Mesodermal cell (in vitro differentiated cells): Measurements from ENCODE around the gene LENG9.

Experiments
- H3K27ac ChIP-seq: 2 replicates; pipeline ENCODE4 v1.7.0; 2013; ENCODE audit warnings: mild to moderate bottlenecking, low read depth, low read length, moderate library complexity; ENCODE audit not compliant: severe bottlenecking
- H3K36me3 ChIP-seq: 2 replicates; pipeline ENCODE4 v1.7.1; 2013; ENCODE audit warnings: mild to moderate bottlenecking, low read length, moderate library complexity; ENCODE audit not compliant: control insufficient read depth, insufficient read depth
- H3K4me1 ChIP-seq: one replicate; pipeline ENCODE4 v1.7.1; 2013; ENCODE audit warnings: mild to moderate bottlenecking, low read length; ENCODE audit not compliant: insufficient read depth, control insufficient read depth, poor library complexity, severe bottlenecking
- H3K4me3 ChIP-seq: 2 replicates; pipeline ENCODE4 v1.7.0; 2013; ENCODE audit warnings: low read length, control low read depth, mild to moderate bottlenecking; ENCODE audit not compliant: insufficient read depth, poor library complexity, severe bottlenecking; ENCODE audit errors: extremely low read depth
- H3K9me3 ChIP-seq: 2 replicates; pipeline ENCODE4 v1.7.1; 2013; ENCODE audit warnings: mild to moderate bottlenecking, low read length, moderate library complexity; ENCODE audit not compliant: control insufficient read depth
- WGBS, 2 experiments: methylation state at CpG; one replicate each; pipeline ENCODE4 v1.1.5; 2013; ENCODE audit warnings: missing lambda C conversion rate in 2 of 2; ENCODE audit not compliant: insufficient coverage in 2 of 2; 5-methylcytosine and 5-hydroxymethylcytosine counted together

The LENG9 gene

DNA sequence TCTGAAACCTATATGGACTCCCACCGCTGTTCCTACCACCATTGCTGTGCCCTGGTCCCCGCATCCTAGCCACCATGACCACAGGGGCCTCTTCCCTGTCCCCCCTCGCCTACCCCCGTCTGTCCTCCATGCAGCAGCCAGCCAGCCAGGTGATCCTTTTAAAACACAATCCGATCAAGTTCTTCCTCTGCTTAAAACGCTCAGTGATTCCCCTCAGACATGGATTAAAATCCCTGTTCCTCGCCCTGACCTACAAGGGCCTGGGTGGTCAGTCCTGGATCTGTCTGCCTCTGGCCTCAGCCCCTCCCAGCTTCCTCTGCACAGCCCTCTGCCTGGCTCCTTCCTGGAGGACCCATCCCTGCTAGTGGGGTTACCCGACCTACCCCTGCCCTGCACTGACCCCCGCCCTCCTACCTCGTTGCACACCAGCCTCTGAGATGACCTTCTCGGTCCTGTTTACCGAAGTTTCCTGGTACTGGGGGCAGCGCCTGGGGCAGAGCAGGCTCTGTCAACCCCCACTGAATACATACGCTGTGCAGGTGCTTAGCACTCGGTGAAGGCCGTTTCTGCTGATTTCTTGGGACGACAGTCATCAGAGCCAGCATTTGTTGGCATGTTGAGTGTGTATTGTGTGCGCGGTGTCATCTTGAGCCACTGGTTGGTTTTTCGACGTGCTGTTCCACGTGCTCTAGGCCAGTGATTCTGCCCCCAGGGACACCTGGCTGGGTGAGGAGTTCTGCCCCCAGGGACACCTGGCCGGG lies 29.3 kb downstream of the LENG9 start:
- Histone ChIP-seq H3K4me1 (peaks cover 20% of the 10 kb centered on the region), H3K9me3 (no peaks in the 10 kb centered on the region), H3K4me3 (no peak overlapping the region), H3K27ac (peak overlapping the region; percentile 23), H3K36me3 (peaks cover 12% of the 10 kb centered on the region)
- WGBS, 2 experiments: 85 to 93% methylated on average over 19 of the region's 23 CpGs

DNA sequence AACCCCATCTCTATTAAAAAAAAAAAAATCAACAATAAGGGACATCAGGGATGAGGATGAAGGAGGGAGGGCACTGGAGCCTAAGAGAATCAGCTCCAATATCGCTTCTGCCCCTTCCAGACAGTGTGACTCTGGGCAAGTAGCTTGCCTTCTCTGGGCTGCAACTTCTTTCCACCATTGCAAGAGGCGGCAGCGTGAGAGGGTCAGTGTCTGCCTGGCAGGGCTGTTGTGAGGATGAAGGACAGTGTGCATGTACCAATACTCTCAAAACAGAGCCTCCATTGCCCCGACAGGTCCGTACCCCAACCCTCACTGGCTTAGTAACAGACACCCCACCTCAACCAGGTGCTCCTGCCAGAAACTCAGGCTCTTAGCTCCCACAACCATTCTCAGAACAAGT lies 29.9 kb downstream of the LENG9 start:
- 92 to 96% methylated on average over 3 of the region's 5 CpGs for WGBS, 2 experiments
- Histone ChIP-seq H3K36me3 (peaks cover 12% of the 10 kb centered on the region), H3K27ac (no peak overlapping the region), H3K4me3 (no peak overlapping the region), H3K9me3 (no peaks in the 10 kb centered on the region), H3K4me1 (peaks cover 22% of the 10 kb centered on the region)

DNA sequence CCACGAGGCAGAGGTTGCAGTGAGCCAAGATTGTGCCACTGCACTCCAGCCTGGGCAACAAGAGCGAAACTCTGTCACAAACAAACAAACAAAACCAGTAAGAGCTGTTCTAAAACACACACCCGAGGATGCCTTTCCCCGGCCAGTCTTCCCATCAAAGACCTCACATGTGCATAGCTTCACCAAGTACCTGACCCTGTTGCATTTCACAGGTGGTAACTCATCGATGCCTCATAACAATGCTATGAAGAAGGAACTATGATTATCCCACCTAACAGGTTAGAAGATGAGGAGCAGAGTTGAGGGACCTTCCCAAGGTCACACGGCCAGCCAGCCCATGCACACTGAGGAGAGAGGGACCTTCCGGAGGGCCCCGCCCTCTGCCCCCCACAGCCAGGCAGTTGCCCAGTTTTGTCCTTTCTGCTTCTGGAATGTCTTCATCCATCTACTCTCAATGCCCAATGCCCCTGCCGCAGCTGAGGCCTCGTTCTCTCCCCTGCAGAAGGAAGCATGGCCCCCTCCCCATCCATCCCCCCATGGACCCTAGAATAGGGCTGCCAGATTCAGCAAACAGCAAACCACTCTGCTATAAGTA lies 31.3 kb downstream of the LENG9 start:
- WGBS, 2 experiments: 75 to 77% methylated on average over 5 to 9 of the region's 10 CpGs
- Histone ChIP-seq H3K4me1 (peaks cover 22% of the 10 kb centered on the region), H3K9me3 (no peaks in the 10 kb centered on the region), H3K4me3 (no peak overlapping the region), H3K36me3 (peaks cover 4% of the 10 kb centered on the region), H3K27ac (no peak overlapping the region)

DNA sequence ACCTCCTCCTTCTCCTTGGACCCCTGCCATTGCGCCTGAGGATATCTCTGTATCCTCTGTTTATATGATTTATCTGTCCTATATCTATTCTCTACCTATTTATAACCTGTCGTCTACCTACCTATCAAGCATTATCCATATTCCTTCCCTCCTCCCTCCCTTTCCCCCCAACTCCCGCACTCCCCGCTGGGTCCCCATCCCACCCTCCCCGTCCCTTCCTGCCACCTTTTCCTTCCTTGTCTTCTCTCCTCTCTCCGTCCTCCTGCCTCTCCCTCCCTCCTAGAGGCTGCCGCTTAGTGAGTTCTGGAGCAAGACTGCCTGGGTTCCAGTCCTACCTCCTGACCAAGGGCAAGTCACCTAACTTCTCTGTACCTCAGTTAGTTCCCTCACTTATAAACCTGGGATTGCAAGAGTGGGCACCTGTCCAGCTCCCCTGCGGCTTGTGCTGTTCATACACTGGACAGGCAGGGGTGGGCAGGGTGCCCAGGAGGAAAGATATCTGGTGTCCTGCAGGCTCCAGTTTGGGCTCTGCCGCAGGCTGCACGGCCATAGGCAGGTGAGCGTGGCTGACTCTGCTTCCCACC lies 32.2 kb downstream of the LENG9 start:
- 84 to 100% methylated on average over 3 to 10 of the region's 11 CpGs for WGBS, 2 experiments
- Histone ChIP-seq H3K27ac (no peak overlapping the region), H3K36me3 (peaks cover 4% of the 10 kb centered on the region), H3K4me3 (no peak overlapping the region), H3K4me1 (peaks cover 17% of the 10 kb centered on the region), H3K9me3 (no peaks in the 10 kb centered on the region)

DNA sequence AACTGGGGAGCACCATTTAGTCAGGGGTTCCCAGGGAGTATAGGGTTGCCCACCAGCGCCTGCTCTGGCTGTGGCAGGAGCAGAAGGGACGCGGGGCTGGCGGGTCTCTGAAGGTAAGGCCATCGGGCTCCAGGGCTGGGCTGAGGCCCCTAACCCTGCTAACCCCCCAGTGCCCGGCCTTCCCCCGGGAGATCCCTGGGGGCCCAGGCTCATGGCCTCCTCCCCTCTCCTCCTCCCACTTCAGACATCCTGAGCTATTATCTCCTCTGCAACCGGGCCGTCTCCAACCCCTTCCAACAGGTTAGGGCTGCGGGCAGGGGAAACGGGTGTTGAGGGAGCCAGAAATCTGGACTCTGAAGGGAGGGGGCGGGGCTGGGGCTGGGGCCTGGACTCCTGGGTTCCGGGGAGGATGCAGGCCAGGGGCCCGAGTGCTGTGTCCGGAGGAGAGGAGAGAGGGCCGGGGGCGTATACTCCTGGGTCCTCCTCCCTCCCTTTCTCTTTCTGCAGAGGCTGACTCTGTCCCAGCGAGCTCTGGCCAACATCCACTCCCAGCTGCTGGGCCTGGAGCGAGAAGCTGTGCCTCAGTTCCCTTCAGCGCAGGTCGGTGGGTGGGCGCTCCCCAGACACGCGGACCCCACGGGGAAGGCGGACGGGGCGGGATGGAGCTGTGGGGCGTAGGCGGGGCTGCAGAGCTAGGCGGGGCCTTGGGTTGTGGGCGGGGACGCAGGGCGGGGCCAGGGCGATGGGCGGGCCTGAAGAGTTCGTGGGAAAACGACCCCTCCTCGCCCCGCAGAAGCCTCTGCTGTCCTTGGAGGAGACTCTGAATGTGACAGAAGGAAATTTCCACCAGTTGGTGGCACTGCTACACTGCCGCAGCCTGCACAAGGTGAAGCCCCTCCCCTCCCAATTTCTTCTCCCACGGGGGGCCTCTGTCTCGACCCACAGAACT lies 33.0 kb downstream of the LENG9 start:
- Histone ChIP-seq H3K36me3 (peaks cover 4% of the 10 kb centered on the region), H3K4me1 (peaks cover 13% of the 10 kb centered on the region), H3K9me3 (no peaks in the 10 kb centered on the region), H3K4me3 (peak overlapping the region; percentile 36), H3K27ac (no peak overlapping the region)
- 18 to 35% methylated on average over 12 to 25 of the region's 43 CpGs for WGBS, 2 experiments

DNA sequence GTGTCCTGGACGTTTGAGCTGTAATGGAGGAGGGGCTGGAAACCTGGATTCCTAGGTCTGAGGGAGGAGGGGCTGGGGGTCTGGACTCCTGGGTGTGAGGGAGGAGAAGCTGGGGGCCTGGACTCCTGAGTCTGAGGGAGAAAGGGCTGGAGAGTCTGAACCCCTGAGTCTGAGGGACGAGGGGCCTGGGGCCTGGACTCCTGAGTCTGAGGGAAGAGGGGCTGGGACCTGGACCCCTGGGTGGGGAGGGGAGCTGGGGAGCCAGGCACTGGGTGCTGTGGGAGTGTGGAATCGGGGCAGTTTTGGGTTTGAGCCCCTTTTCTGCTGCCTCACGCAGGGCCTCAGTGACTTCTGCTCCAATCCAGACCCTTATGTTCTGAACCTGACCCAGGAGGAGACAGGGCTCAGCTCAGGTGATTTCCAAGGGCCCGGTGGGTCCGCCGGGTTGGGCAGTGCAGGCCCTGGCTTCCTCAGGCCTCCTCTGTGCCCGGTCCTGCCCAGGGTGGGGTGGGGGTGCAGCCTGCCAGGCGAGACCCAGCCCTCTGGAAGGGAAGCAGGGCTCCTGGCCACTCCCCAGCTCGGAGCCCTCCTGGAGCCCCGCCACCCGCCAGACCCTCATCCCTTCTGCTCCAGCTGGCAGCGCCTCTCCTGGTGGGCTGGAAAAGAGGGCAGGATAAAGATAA lies 33.9 kb downstream of the LENG9 start:
- WGBS, 2 experiments: 71 to 86% methylated on average over 6 to 9 of the region's 13 CpGs
- Histone ChIP-seq H3K36me3 (no peaks in the 10 kb centered on the region), H3K27ac (no peak overlapping the region), H3K4me3 (no peak overlapping the region), H3K4me1 (peaks cover 13% of the 10 kb centered on the region), H3K9me3 (no peaks in the 10 kb centered on the region)

DNA sequence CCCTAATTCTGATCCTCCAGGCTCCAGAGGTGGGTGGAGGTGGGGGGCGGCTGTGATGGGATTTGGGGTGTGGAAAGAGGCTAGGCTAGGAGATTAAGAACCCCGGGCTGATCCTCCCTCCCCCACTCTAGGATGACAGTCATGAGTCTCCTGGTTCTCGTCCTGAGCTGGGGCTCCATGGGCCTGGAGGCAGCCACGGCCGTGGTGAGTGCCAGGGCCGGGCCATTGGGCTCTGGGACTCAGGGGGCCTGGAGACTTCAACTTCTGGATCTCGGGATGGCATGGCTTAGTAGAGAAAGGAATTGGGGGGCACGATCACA lies 34.4 kb downstream of the LENG9 start:
- Histone ChIP-seq H3K9me3 (no peaks in the 10 kb centered on the region), H3K27ac (no peak overlapping the region), H3K4me1 (peaks cover 13% of the 10 kb centered on the region), H3K36me3 (no peaks in the 10 kb centered on the region), H3K4me3 (no peak overlapping the region)
- WGBS, 2 experiments: 87 to 90% methylated on average over 3 to 6 of the region's 8 CpGs

DNA sequence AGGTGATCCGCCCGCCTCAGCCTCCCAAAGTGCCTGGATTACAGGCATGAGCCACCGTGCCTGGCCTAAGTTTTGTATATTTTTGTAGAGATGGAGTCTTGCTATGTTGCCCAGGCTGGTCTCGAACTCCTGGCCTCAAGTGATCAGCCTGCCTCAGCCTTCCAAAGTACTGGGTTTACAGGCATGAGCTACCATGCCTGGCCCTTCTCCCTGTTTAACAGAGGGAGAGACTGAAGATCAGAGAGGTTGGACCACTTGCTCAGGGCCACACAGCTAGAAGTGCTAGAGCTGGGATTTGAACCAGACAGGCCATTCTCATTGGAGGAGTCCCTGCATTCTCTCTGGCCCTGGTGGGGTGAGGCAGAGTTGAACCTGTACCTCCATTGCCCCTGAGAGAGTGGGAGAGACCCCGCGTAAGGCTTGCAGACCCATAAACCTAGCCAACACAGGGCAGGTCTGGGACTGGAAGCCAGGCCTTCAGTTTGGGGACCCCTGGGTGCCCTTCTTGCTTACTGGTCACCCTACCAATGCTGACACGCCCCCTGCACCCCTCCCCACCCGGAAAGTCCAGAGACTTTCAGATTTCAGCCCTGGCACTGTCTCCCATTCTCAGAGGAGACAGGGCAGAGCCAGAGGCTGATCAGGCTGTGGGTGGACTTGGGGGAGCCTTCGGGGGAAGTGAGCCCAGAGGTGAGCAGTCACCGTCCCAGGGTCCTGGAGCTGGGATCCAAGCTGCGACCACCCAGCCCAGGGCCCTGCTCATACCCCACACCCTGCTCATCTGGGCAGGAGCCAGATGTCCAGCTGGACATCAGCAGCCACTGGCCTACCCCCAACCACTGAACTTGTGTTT lies 35.0 kb downstream of the LENG9 start:
- no peak overlapping the region for H3K27ac ChIP-seq
- H3K36me3 ChIP-seq: no peaks in the 10 kb centered on the region
- WGBS, 2 experiments: 95% methylated on average over 7 to 9 of the region's 11 CpGs
- peaks cover 13% of the 10 kb centered on the region for H3K4me1 ChIP-seq
- H3K9me3 ChIP-seq: no peaks in the 10 kb centered on the region
- H3K4me3 ChIP-seq: no peak overlapping the region

DNA sequence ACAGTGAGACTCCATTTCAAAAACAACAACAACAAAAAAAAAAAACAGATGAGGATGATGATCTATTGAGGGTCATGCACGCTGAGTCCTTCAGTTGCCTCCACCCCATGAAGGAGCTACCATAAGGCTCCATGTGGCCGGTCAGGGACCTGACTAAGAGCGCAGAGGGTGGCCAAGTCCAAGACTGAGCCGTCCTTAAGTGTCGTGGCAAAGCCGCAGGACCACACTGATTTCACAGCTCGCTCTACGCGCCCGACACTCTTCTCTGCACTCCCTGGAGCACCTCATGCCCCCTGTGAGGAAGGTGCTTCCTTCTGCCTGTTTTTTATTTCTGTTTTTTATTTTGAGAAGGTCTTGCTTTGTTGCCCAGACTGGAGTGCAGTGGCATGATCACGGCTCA lies 36.0 kb downstream of the LENG9 start:
- Histone ChIP-seq H3K27ac (no peak overlapping the region), H3K4me1 (peaks cover 13% of the 10 kb centered on the region), H3K9me3 (no peaks in the 10 kb centered on the region), H3K36me3 (no peaks in the 10 kb centered on the region), H3K4me3 (no peak overlapping the region)
- 93 to 94% methylated on average over 7 to 10 of the region's 11 CpGs for WGBS, 2 experiments
